WERI-Rb-1 (cell line): Measurements from ENCODE around the gene CYTH3.

Experiments
- DNase-seq: peaks from one replicate; pipeline ENCODE4 v3.0.0-alpha.2; 2020
- H3K27ac ChIP-seq: fragments of 250-450 bp; sonication (Bioruptor Pico); 2 replicates; pipeline ENCODE4 v1.5.1; 2020; ENCODE audit warnings: mild to moderate bottlenecking, moderate library complexity
- H3K27me3 ChIP-seq: fragments of 250-450 bp; sonication (Bioruptor Pico); 2 replicates; pipeline ENCODE4 v1.5.1; 2021; ENCODE audit warnings: mild to moderate bottlenecking, low read depth, moderate library complexity; ENCODE audit not compliant: insufficient read depth, severe bottlenecking
- H3K36me3 ChIP-seq: fragments of 250-450 bp; sonication (Bioruptor Pico); 2 replicates; pipeline ENCODE4 v1.5.1; 2020; ENCODE audit warnings: mild to moderate bottlenecking, moderate library complexity
- H3K4me3 ChIP-seq: 2 replicates; pipeline ENCODE4 v1.5.1; 2011; ENCODE audit warnings: low read depth, mild to moderate bottlenecking, control low read depth, low read length
- H3K9me3 ChIP-seq: fragments of 250-450 bp; sonication (Bioruptor Pico); 2 replicates; pipeline ENCODE4 v1.5.1; 2021; ENCODE audit warnings: mild to moderate bottlenecking, moderate library complexity; ENCODE audit not compliant: severe bottlenecking
- CTCF ChIP-seq: IDR thresholded peaks from 2 replicates; pipeline ENCODE4 v1.5.1; 2011; ENCODE audit warnings: low read depth, mild to moderate bottlenecking, control low read depth, inconsistent platforms, low read length

CYTH3 gene

DNA sequence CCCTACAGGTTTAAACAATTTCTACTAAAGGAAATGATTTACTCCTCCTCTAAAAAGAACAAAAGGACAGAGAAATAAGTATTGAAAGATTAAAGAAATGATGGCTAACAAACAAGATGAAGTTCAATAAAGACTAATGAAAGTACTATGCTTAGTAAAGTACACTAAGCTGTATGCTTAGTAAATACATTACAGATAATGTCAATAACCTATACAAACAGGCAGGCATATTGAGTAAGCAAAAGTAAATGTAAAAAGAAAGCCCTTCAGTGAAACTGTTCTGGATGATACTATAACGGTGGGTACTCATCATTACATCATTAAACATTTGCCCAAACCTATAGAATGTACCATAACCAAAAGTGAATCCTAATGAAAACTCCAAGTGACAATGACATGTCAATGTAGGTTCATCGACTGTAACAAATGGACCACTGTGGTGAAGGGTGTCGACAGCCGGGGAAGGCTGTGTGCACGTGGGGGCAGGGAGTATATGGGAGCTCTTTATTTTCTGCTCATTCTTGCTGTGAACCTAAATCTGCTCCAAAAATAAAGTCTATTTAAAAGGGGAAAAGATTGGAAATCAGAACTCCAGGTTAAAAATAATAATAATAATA, 34.0 kb downstream of the CYTH3 start:
- Histone ChIP-seq H3K9me3 (no peaks in the 10 kb centered on the region), H3K4me3 (no peak overlapping the region), H3K27ac (no peak overlapping the region), H3K36me3 (no peaks in the 10 kb centered on the region), H3K27me3 (no peaks in the 10 kb centered on the region)
- no peak for DNase-seq
- no peak for TF ChIP-seq CTCF

GRCh38 chr7:6237730-6238129, 34.7 kb downstream of the CYTH3 start:
- Histone ChIP-seq H3K36me3 (no peaks in the 10 kb centered on the region), H3K4me3 (no peak overlapping the region), H3K9me3 (no peaks in the 10 kb centered on the region), H3K27me3 (no peaks in the 10 kb centered on the region), H3K27ac (no peak overlapping the region)
- DNase-seq, result no peak
- no peak for TF ChIP-seq CTCF

- TF ChIP-seq CTCF, result no peak
- DNase-seq, result no peak
- H3K27ac ChIP-seq, result no peak overlapping the region
Observed at GRCh38 chr7:6237011-6237410, 35.4 kb downstream of the CYTH3 start.

GRCh38 chr7:6235029-6235871, 37.2 kb downstream of the CYTH3 start:
- H3K9me3 ChIP-seq, result no peaks in the 10 kb centered on the region
- no peaks in the 10 kb centered on the region for H3K27me3 ChIP-seq
- no peak for DNase-seq
- TF ChIP-seq CTCF, result no peak
- no peak overlapping the region for H3K27ac ChIP-seq
- no peak overlapping the region for H3K4me3 ChIP-seq
- no peaks in the 10 kb centered on the region for H3K36me3 ChIP-seq

More at GRCh38 chr7:6237011-6237410, 35.4 kb downstream of the CYTH3 start:
- Histone ChIP-seq H3K4me3 (no peak overlapping the region), H3K9me3 (no peaks in the 10 kb centered on the region), H3K27me3 (no peaks in the 10 kb centered on the region), H3K36me3 (no peaks in the 10 kb centered on the region)

DNA sequence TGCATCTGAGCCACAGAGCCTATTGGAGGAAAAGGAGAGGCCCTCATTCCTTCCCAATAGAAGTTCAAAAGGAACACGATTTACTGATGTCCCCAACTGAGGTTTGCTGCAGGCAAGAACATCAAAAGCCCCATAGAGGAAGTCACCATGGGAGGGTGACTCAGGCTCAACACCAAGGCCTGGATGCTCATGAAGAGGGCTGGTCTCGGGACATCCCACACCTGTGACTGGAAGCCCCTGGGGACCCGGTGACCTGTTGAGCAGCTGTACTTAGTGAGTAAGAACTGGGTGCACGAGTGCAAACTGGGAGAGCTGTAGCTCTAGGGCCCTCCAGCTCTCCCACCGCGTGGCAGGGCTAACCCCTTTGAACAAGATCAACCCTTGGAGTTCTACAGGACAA, 38.0 kb downstream of the CYTH3 start:
- no peak for TF ChIP-seq CTCF
- H3K27ac ChIP-seq, result no peak overlapping the region

More for the DNA sequence above, 38.0 kb downstream of the CYTH3 start:
- H3K36me3 ChIP-seq, result no peaks in the 10 kb centered on the region
- no peaks in the 10 kb centered on the region for H3K27me3 ChIP-seq
- no peak for DNase-seq
- H3K9me3 ChIP-seq, result no peaks in the 10 kb centered on the region
- H3K4me3 ChIP-seq, result no peak overlapping the region
